HT1080 (cell line): ENCODE measurements around the gene GNPTAB. TPM values are rescaled to one million over a fixed set of nuclear protein-coding genes. Genes with fewer than 3 reads are reported as not detected.
A peak's percentile ranks its signal among the peaks of the same experiment; 100 is the strongest.

Source experiments
- DNase-seq: peaks from one replicate; pipeline ENCODE4 v3.0.0-alpha.2; 2015; ENCODE audit warnings: low read depth
- total RNA-seq: library from RNA; depleted of rRNA; stranded (reverse); fragments of >200 nt; shearing (Covaris generic); gene quantifications from 2 replicates; pipeline ENCODE4 v1.2.3, GENCODE V29; 2014

GNPTAB gene
- total RNA-seq, 1 experiment from 2014 or later, result 16.5 TPM

DNA sequence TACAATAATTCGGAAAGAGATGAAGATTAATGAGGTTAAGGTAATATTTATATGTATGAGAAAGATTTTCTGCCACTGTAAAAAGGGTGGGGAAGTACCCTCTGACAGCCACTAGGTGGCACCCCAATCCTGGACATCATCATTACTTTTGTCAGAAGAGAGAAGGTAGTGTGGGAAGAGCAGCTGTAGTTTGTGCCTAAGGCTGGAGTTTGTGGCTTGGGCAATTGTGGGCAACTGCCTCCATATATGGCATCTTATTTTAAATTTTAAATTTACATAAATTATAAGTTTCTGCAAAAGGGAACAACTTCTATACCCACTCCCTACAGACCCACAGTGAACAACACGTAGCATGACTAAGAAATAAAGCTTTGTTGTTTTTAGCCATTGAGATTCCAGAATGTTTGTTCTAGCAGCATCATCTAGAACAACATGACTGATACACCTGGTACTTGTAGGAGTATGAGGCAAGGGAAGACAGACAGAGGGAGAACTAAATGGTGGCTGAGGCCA is 57.1 kb downstream of the GNPTAB start:
- peak; percentile 56 for DNase-seq

DNA sequence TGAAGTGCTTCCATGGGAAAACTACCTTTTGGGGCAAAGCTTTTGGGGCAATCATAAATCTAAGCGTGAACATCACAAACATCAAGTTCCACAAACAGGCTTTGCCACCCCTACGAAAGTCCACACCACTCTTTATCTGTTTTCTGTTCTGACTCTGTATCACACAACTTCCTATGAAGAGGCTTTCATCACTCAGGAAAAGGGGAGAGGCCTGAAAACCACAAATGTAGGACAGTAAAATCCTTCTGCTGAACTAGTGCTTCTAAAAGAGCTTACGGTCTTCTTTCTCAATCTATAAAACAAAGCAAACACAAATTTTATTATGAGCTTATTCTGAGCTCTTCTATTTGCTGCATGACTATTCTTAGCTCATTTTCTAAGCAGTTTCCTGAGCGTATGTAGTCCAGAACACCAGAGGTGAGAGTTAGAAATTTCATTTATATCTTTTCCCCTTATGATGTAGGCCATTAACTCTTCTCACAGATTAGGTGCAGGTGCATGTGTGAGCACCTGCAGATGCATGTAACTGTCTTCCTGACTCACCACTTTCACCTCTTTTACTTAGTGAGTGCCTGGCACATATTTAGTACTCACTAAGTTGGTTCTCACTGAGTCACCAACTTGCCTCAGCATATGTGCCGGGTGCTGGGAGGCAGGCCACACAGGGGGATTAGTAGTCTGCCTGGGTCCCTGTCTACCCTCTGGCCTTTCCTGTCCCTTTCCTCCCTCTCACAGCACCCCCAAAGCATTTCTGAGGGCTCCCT is 58.6 kb downstream of the GNPTAB start:
- DNase-seq, result peak; percentile 13

DNA sequence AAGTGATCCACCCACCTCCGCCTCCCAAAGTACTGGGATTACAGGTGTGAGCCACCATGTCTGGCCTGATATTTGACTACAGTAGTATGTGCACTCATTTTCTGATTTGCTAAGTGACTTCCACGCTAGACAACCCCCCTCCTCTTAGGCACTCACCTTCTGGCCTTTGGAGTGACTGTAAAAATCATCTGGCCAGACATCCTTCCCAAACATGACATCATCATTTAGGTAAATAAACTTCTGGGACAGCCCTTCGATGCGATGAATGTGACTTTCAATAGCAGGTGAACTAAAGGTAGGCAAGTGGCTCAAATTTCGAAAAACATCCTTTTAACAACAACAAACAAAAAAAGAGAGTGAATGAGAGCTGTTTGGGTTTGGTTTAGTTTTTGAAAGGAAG is 60.9 kb downstream of the GNPTAB start:
- DNase-seq, result no peak

DNA sequence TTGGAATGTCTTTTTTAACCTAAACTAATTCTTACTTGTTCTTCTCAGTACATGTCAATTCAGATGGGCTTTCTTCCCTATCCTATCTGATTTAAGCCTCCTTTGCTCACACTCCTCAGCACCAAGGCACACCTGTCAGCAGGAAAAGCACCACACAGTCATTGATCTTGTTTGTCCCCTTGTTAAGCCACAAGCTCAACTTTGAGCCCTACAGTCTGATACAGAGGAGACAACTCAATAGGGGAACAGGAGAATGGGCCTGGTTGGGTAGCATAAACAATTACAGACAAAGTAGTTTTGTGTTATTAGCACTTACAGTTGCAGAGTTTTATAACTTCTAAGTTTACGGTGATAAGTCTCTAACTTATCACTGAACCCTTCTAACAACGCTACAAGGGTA is 62.0 kb downstream of the GNPTAB start:
- DNase-seq, result no peak

DNA sequence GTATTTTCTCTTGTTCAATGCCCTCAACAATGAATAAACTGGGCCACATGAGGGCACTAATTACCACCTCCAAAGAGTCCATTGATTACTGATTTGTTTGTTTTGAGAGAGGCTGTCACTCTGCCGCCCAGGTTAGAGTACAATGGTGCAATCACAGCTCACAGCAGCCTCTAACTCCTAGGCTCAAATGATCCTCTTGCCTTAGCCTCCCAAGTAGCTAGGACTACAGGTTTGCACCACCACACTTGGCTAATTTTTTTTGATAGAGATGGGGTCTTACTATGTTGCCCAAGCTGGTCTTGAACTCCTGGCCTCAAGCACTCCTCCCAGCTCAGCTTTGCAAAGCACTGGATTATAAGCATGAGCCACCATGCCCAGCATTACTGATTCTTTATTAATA is 63.2 kb downstream of the GNPTAB start:
- DNase-seq, result no peak

DNA sequence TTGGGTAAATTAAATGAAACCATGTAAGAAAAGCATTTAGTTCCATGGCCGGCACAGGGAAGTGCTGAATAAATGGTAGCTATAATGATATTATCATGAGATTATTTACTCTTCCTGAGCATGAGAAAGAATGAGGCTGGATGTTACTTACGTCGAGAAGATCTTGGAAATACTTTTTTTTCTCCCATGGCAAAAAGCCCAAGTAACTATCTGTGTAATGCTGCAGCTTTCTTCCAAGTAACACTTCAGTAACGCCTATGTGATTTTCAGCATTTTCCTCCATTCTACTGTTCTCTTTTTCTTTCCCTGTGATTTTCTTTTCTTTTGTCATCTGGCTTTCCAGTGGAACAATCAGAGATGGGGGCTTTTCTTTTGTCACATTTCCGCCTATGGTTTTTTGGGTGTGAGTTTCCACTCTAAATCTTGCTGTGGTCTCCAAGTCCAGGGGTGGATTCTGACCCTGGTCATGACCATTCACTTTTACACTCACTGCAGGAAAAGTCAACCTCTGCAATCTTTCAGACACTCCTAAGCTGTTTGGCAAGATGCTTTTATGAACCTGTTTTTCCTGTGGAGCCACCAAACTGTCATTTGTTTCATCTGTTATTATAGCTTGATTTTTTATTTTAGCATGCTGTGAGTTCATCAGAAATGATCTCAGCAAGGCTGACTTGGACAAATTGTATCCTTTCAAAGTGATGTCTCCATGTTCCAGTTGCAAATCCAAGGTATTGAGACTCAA is 66.5 kb downstream of the GNPTAB start:
- no peak for DNase-seq

DNA sequence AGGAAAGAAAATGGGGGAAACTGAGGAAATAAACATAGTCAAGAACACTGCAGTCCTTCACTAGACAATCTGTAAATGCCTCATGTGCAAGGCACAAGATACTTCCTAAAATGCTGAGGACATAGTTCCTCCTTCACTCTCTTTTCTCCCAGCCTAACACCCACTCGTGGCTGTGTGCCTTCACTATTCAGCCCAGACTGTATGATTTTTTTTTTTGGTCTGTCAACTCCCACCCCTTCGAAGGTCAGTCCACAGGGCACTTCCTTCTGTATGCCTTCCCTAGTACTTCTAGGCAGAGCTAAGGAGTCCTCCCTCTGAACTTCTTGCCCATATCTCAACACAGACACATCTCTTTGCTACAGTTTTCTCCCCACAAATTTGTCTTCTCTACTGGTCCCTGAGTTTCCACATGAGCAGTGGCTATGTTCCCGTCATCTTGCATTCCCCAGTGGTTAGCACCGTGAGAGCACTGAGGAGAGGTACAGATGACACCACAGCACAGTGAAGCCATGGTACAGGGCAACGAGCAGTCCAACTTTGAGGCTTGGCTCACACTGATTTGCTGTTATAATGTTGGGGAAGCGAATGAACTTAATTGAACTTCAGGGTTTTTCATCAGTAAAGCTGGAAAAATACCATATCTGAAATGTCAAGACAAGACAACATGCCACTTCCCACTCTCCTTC is 67.4 kb downstream of the GNPTAB start:
- DNase-seq, result no peak

DNA sequence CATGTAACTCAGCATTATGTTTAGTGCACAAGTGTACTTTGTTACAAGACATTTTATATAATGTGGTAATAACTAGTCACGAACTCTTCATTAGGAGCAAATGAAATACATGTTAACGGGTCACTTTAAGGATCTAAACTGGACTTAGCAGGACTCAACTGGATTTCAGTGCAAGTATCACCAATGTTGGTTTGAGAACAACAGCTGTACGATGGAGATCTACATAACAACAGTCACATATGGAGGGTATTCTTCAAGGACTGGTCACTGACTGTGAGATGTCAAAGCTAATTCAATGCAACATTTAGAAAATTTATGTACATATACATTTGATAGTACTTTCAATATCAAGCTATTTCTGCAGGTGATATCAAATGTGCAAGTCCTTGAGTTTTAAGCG is 69.0 kb downstream of the GNPTAB start:
- DNase-seq, result no peak

DNA sequence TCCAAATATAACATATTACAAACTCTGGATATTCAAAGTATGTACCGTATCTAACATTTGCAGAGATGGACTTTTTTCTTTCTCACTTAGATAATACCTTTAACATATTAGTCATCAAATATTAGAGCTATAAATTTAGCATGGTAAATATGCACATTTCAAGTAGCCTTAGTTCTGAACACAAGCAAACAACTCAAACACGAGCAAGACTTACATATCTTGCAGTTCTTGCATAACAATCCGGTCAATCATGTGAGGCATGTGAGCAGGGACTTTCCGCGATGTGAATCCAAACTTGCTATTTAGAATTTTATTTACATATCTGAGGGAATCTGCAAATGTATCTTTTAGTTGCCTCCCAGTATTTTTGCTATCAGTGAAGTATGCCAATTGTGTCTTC is 69.4 kb downstream of the GNPTAB start:
- DNase-seq, result no peak

DNA sequence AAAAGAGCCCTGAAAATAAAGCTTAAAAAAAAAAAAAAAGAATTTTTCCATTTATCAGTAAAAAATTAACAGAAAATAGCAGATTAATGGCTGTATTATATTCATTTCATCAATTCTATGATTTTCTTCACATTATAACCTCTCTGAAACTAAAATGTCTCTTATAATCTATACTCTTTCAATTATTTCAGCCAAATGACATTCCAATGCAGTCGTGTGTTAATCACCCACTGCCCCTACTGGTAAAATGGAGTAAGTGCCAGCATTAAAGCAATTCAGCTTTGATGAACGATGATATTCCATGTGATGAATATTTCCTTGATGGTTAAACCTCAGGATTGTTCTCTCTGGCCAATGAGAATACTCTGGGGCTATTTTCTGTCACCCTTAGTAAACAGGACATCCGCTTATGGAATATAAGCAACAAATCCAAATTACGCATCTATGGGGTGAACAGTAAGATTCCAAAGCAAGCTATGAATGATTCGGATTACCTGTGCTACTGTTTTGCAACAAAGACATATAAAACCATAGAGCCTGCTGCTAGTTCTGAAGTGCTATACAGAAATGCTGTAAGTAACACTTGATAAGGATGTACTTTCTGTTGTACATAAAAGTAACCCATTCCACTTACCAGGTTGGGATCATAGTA is 71.2 kb downstream of the GNPTAB start:
- peak; percentile 15 for DNase-seq

DNA sequence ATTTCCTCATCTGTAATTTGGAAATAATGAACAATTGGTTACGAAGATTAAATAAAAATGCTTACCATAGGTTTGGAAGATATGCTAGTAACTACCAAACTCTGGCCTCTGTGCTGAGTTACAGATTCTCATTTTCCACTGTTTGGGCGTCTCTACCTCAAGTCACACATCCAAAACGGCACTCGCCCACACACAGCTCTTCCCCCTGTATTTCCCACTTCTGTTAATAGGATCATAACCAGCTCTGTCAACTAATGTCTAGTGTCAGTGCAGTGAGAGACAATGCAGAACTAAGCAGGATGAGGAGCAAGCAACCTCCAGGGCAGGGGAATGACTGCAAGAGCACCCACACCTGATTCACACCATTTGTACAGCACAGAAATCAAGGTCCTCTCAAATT is 80.6 kb downstream of the GNPTAB start:
- no peak for DNase-seq

DNA sequence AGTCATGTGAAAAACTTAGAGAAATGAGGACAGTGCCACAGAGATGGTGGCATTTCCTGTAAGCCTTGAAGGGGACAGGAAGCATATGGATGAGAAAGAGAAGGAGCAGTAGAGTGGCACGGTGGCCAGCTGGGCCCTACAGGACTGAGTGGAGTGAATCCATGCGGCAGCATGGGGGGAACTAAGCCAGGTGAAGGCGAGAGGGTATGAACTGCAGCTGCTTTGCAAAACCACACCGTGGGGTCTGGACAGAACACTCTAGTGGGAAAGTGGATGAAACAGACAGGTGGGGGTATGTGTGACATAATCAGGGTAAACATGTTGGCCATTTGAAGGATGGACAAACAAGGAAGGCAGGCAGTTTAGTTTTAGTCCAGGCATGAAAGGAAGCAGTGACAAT is 81.1 kb downstream of the GNPTAB start:
- DNase-seq, result no peak

DNA sequence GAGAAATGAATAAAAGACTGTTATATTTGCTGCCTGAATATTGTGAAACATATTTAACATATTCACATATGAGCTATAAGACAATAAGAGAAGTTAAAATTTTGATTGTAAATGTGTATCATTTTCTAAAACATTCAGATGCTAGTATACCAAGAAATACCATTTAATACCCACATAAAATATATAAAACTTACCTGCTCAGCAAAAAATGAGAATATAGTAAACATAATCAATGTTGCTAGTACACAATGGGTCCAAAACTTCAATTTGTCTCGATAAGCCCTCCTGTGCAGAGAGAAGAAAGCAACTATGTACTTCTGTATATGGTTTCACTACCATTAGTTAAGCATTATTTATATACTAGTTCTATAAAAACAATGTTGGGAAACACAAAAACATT is 81.9 kb downstream of the GNPTAB start:
- DNase-seq, result no peak

DNA sequence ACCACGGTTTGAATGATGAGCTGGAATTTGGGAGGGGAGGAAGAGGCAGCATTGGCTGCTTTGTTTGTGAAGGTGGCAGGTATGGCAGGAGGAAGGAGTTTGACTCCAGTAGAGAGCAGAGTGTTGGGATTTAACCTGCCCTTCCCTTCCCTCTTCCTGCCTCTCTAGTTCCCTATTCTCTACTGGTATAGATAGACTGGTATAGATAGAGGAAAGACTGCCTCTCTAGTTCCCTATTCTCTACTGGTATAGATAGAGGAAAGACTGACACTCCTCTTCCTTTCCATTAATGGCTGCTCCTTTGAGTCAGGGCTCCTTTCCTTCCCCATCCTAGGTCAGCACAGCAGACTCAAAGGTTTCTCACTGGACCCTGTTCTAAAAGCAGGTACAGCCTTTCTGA is 83.1 kb downstream of the GNPTAB start:
- DNase-seq, result no peak

DNA sequence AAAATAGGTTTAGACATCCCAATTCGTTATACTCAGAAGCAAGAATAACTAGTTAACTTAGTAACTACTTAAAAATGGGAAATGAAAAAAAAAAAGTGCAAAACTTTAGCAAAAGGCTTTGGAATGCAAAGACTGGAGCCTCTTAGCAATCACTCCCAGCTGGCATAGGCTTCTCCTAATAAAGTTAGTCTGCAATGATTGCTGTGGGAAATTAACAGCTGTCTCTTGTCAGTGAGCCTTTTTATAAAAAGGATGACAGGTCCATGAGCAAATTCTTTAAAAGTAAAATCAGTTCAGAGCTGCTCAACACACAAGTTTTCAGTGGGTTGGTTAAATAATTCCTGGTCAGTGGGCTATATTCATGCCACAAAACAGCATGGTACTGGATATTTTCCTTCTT is 84.1 kb downstream of the GNPTAB start:
- DNase-seq, result no peak

DNA sequence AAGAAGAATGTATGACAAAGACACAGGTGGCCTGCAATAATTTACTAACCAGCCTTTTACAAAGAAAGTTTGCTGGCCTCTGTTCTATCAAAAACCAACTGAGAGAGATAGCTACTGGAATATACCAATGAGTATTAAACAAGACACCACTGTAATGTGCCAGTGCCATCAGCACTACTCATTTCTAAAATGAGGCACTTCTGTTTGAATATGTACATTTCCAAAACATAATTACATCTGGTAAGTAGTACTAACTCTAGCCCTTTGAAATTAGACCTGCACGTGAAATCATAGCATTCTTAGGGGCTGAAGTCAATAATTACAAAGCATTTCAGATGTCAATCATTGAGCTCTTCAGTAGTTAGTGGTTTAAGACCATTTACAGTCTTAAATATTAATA is 84.6 kb downstream of the GNPTAB start:
- no peak for DNase-seq

DNA sequence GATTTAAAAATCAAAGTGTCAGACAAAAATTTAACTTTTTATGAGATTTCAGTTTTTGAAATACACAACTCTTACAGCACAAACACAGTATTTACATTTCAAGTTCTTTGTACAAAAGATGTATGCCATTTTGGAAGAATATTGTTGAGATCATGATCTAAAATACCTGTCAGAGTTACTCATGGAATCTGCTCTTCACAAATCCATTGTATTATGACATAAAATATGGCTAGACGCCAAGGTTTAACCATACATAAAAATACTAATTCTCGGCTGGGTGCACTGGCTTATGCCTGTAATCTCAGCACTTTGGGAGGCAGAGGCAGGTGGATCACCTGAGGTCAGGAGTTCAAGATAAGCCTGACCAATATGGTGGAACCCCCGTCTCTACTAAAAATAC is 85.3 kb downstream of the GNPTAB start:
- no peak for DNase-seq

DNA sequence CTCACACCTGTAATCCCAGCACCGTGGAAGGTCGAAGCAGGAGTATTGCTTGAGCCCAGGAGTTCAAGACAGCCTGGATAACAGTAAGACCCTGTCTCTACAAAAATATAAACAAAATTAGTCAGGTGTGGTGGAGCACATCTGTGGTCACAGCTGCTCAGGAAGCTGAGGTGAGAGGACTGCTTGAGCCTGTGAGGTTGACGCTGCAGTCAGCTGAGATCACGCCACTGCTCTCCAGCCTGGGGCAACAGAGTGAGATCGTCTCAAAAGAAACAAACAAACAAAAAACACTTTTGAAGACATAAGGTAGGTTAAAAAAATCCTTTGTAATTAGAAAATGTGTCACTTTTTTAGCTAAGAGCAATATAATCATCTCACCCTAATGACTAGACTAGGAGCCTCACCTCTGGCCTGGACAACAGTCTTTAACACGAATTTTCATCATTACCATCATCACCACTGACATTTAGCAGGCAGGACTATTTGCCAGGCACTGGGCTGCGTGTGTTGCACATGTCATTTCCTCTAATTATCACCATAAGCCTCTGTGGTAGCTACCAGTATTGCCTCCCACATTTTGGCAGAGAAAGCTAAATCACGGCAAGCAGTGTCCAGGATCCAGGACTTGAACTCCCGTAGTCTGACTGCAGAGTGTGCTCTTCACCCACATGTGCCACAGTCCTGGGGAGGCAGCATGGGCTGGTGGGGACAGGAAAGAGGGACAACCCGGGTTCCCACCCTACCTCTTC is 86.9 kb downstream of the GNPTAB start:
- DNase-seq, result no peak

DNA sequence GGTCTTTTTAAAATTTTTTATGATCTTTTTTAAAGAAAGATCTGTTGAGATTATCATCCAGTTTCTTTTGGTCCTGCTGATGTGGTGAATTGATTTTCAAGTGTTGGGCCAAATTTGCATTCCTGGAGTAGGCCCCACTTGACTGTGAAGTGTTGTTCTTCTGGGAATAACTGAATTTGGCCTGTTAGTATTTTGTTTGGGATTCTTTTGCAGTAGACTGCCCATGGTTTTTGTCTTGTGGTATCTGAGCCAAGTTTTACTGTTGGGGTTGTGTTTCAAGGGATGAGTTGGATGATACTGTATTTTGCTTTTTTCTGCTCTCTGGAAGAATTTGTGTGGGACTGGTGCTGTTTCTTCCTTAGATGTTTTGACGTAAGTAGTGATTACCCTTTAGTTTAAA is 87.5 kb downstream of the GNPTAB start:
- DNase-seq, result no peak

DNA sequence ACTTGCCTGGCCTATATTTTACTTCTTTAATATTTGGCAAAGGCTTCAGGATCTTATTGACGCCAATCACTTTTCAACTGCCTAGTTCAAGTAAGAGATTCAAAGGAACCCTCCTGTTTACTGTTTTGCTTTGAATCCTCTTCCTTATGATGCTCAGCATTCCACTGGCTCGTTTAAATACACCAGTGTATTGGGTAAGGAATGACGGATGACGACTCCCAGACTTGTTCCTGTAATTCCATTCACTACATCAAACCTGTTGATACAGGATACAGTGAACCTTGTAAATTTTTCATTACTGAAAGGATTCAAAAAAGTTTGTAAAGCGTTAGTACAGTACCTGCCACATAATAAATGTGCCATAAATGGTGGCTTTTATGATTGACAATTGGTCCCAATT is 89.8 kb downstream of the GNPTAB start:
- DNase-seq, result no peak

DNA sequence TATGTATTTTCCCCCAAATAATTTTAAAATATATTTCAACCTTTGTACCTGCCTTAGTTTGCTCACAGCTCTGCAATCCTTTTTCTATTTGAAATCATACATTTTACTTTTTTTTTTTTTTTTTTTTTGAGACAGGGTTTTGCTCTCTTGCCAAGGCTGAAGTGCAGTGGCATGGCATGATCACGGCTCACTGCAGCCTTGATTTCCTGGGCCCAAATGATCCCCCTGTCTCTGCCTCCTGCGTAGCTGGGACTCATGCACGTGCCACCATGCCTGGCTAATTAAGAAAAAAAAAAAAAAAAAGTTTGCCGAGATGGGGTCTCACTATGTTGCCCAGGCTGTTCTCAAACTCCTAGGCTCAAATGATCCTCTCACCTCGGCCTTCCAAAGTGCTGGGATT is 90.2 kb downstream of the GNPTAB start:
- DNase-seq, result no peak
